ENCODE measurements around the gene TMEM156.

- TF ChIP-seq GATA2 (IDR thresholded peaks at IDR 0.05; ENCODE audit: low read depth, low read length), result no peak
- no peak for TF ChIP-seq GATA3 (IDR thresholded peaks at IDR 0.05; ENCODE audit: low read depth, low read length)
These were observed 44.7 kb downstream of the TMEM156 start for GRCh38 chr4:38987491-38987890.
